GM18873 (cell line): ENCODE results near the gene CHRM4.

ENCODE experiments used
- ATAC-seq: cut with Tn5 transposase; IDR thresholded peaks from one replicate; pipeline ENCODE4 v1.9.1; 2021; ENCODE audit warnings: mild to moderate bottlenecking, moderate library complexity, moderate number of reproducible peaks; ENCODE audit not compliant: unreplicated experiment, low FRiP score

Gene CHRM4

DNA sequence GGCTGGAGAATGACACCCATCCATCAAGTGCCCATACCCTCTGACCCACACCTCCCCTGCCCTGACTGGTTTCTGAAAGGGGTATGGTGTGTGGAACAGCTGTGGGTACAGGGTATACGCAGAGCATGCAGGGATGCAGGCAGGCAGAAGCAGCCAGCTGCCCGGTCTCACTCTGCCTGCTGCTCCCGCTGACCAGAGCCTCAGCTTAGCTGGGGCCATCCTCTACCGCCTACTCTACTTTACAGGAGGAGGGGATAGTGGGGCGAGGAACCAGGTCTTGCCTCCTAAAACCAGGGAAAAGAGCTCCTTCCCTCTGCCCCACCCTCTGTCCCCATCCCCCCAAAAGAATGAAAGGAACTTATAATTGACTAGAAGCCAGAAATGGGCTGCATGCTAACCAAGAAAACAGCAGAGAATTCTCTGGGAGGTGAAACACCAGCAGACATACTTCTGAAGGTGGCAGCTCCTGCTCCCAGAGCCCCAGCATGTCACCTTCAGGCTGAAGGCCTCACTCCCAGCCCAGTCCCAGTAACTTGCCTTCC, 13.0 kb upstream of the CHRM4 start:
- ATAC-seq = no peak

DNA sequence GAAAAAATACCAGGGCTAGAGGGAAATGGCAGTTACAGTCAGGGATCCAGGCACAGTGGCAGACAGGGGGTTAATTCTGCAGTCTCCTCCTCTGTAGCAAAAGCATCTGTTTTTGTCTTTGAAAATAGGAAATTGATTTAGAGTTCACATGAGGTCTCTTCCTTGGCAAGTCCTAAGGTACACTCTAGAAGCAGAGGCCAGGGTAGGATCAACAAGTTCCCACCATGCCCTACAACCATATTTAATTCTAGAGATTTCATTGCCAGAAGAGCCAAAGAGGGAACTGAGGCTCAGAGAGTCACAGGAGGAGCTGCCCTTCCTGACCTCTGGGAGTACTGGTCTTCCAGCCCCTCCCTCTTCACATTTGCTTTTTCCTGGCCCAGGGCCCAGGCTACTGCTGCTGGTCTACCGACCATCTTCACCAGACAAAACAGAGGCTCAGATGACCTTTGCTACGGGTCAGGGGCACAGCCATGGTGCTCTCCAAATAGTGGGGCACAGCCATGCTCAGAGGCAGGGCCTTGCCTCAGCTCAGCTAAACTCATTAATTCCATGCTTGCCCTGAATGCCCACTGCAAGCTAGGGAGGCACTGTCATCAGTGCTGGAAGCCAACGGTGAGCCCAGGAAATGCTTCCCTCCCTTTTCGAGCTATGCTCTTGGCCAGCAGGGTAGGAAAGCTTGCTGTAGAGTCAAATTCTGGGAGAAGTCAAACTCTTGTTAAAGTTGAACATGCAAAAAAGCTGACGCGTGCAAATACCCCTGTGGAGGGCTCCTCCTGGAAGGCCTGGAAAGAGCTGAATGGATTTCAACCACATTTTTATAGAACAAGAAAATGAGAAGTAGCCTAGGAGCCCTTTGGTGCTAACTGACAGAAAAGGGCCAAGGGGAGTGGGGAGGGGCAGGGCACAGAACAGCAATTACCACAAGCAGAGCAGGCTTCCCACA, 11.7 kb upstream of the CHRM4 start:
- ATAC-seq = no peak

DNA sequence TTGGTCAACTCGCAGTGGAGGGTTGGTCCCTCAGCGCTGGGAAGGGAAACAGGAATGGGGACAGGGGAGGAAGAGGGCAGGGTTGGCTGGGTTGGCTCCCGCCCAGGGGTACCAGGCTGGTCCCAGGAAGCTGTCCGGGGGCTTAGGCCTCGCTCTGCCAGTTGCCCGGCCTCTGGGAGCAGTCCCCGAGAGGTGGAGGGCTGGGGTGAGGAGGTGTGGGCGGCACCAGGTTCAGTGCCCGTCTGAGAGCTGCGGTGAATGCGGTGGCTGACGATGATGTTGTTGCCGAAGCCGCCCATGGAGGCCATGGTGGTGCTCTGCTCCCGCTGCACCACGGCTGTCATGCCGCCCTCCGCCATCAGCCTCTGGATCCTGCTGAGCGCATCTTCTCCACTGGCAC, 6.0 kb upstream of the CHRM4 start:
- ATAC-seq = no peak

DNA sequence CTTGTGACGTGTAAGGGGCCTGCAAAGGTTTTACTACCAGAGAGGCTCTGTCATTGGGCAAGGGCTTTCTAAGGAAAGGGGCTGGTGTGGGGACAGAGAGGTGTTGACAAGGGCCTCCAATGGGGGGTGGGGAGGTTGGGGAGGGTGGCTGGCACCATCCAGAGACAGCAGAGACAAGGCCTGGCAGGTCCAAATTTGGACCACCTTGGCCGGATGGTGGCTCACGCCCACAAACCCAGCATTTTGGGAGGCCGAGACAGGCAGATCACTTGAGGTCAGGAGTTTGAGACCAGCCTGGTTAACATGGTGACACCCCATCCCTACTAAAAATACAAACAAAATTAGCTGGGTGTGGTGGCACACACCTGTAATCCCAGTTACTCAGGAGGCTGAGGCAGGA, 2.2 kb upstream of the CHRM4 start:
- no peak for ATAC-seq

DNA sequence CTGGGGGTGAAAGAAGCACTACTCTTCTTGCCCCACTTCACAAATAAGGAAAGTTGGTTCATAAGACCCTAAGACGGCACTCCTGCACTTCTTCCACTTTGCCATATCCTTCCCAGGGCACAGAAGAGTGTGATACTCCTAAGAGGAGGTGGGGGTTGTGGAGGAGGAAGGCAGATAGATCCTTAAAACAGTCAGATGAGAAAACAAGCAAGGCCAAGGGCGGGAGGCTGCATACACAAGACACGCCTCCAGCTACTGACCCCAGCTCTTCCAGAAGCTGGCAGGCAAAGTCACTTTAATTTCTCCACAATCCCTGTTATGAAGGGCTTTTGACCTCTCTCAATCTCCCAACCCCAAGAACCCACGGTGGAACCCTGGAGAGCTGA, 1.6 kb upstream of the CHRM4 start:
- ATAC-seq = no peak

GRCh38 chr11:46392421-46393230, 1.1 kb upstream of the CHRM4 start:
- ATAC-seq = no peak

DNA sequence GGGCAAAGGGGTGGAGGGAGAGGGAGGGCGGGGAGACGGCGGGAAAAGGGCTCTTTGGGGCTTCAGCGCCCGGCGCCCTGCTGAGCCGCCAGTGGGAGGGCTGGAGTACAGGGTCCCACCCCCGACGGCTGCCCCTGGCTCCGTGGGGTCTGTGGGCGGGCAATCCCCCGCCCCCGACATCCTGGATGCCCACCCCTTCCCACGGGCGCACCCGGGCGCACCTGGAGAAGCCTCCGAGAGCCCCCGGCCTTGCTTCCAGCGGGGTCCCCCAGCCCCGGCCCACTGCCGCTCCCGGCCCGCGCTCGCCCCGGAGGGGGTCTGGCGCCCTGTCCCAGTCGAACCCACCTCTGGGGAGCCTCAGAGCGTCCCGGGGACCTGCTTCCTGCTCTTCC, 394 bp downstream of the CHRM4 start:
- no peak for ATAC-seq

DNA sequence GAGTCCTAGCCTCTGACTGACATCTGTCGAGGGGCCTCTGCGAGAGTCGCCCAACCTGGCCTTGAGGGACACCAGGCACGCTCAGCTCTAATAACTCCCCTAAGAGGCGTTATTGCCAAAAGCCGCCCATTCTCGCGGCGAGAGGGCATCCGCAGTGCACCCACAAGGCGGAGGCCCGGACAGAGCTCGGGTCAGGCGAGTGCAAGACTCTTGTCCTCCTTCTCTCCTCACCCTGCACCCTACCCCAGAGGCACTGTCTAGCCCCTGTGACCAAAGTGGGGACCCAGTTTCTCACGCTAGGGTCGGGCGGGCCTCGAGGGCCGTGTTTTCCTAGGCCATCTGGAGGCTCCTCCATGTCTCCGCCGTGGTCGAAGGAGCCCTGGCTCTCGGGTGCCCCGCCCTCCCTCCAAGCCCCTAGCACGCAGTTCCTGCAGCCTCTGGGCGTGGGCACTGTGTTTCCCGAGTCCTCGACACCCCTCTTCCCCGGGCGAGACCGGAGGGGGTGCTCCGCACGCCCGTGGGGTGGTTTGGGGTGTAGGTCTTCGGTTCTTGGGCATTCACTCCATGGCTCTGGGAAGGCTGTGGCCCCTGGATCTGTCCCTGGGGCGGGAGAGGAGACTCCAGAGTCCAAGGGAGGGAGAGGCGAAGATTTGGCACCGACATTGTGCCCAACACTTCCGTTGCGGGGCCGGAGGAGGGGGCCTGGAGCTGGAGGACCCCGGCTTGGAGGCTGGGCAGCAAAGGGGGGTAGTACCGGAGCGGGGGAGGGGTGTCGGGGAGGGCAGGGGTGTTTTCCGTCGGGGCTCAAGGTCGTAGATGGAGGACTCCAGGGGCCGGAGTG, 1.0 kb downstream of the CHRM4 start:
- ATAC-seq = no peak

GRCh38 chr11:46389450-46390330, 1.9 kb downstream of the CHRM4 start:
- no peak for ATAC-seq

GRCh38 chr11:46388619-46389449, 2.7 kb downstream of the CHRM4 start:
- no peak for ATAC-seq

DNA sequence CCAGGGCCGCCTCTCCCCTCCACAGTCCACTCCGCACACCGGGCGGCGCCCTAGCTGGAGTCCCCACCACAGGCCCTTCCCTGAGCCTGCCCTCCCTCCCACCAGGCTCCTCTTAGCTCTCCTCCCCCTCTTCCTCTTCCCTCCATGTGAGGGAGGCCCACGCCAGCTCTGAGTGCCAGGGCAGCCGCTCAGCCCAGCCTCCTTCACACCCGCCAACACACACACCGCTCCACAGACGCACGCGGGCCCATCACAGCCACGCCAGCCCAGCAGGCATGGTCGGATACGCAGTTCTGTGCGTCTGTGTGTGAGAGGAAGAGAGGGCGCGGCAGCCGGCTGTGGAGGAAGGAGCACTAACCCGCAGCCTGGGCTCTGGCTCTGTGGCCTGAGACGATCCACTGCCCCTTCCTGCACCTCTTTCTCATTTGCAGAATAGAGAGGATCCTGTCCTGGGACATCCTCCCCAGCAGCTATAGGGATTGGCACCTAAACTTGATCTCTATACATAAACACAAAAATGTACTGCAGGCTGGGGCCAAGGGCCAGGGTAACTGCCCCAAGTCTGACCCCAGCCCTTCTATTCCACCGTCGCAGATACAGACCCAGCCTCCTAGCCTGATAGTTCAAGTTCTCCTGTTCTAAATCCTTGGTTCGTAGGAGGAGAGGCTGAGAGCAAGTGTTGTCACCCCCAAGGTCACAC, 3.5 kb downstream of the CHRM4 start:
- ATAC-seq = no peak

- no peak for ATAC-seq
These were observed 4.1 kb downstream of the CHRM4 start for GRCh38 chr11:46387456-46387855.

GRCh38 chr11:46386674-46387073, 4.9 kb downstream of the CHRM4 start:
- ATAC-seq = no peak

DNA sequence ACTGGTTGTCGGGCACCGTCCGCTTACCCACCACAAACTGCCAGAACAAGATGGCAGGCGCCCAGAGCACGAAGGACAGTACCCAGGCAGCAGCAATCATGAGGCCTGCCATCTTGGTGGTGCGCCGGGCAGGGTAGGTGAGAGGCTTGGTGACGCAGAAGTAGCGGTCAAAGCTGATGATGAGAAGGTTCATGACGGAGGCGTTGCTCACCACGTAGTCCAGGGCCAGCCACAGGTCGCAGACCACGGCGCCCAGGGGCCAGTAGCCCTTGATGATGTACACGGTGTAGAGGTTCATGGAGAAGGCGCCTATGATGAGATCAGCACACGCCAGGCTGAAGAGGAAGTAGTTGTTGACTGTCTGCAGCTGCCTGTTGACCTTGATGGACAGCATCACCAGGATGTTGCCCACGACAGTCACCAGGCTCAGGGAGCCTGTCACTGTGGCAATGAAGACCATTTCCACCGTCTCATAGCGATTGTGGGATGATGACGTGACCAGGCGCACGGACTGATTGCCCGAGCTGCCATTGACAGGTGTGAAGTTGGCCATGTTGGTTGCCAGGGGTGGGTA, 5.5 kb downstream of the CHRM4 start:
- no peak for ATAC-seq

DNA sequence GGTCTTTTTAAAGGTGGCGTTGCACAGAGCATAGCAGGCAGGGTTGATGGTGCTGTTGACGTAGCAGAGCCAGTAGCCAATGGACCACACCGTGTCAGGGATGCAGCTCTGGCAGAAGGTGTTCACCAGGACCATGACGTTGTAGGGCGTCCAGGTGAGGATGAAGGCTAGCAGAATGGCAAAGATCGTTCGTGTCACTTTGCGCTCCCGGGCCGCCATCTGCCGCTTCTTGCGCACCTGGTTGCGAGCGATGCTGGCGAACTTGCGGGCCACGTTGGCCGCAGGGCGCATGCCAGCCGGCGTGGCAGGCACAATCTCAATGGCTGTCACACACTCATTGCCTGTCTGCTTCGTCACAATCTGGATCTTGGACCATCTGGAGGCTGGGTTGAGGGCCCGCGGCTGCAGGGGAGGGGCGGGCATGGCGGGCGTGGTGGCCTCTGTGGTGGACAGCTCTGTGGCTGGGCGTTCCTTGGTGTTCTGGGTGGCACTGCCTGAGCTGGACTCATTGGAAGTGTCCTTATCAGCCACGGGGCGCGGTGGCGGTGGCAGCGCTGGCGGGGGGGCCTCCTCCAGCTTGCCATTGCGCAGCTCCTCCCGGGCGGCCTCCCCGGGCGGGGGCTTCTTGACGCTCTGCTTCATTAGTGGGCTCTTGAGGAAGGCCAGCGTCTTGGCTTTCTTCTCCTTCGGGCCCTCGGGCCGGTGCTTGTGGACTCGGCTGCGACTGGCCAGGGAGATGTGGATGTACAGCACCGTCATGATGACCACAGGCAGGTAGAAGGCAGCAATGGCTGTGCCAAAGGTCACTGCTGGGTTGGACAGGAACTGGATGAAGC, 6.2 kb downstream of the CHRM4 start:
- no peak for ATAC-seq

- no peak for ATAC-seq
These were observed 7.4 kb downstream of the CHRM4 start for GRCh38 chr11:46383974-46384701.
